H9 (cell line): Measurements from ENCODE around the gene CALCR. TPM values are rescaled to one million over a fixed set of nuclear protein-coding genes. Genes with fewer than 3 reads are reported as not detected.

Experiments
- DNase-seq: peaks from one replicate; pipeline ENCODE4 v3.0.0-alpha.2; 2017
- H2AFZ ChIP-seq: one replicate; pipeline ENCODE4 v1.6.1; 2013; ENCODE audit warnings: mild to moderate bottlenecking, low read length, control low read depth, moderate library complexity
- H2AK5ac ChIP-seq: 2 replicates; pipeline ENCODE4 v1.6.1; 2013; ENCODE audit warnings: low read length, control low read depth, mixed read lengths; ENCODE audit not compliant: insufficient read length
- H2BK120ac ChIP-seq: one replicate; pipeline ENCODE4 v1.6.1; 2013; ENCODE audit warnings: low read depth, mild to moderate bottlenecking, low read length, control low read depth, inconsistent platforms; ENCODE audit not compliant: poor library complexity, severe bottlenecking
- H2BK12ac ChIP-seq: 2 replicates; pipeline ENCODE4 v1.6.1; 2013; ENCODE audit warnings: low read length, control low read depth, mixed read lengths, low read depth; ENCODE audit not compliant: insufficient read length
- H2BK15ac ChIP-seq: 2 replicates; pipeline ENCODE4 v1.6.1; 2013; ENCODE audit warnings: low read depth, low read length, control low read depth
- H2BK20ac ChIP-seq: one replicate; pipeline ENCODE4 v1.6.1; 2013; ENCODE audit warnings: low read depth, mild to moderate bottlenecking, low read length, control low read depth, inconsistent platforms; ENCODE audit not compliant: poor library complexity, severe bottlenecking
- H2BK5ac ChIP-seq: 2 replicates; pipeline ENCODE4 v1.6.1; 2013; ENCODE audit warnings: low read length, control low read depth, mixed read lengths; ENCODE audit not compliant: insufficient read length
- H3K14ac ChIP-seq: 2 replicates; pipeline ENCODE4 v1.6.1; 2013; ENCODE audit warnings: low read length, control low read depth; ENCODE audit not compliant: insufficient read depth
- H3K18ac ChIP-seq: 2 replicates; pipeline ENCODE4 v1.6.1; 2013; ENCODE audit warnings: low read depth, mild to moderate bottlenecking, mixed read lengths, low read length, control low read depth; ENCODE audit not compliant: insufficient read length
- H3K23ac ChIP-seq: 2 replicates; pipeline ENCODE4 v1.6.1; 2013; ENCODE audit warnings: low read length, control low read depth, mixed read lengths, low read depth; ENCODE audit not compliant: insufficient read length
- H3K23me2 ChIP-seq: 2 replicates; pipeline ENCODE4 v1.6.1; 2013; ENCODE audit warnings: low read depth, mild to moderate bottlenecking, mixed read lengths, low read length, control low read depth; ENCODE audit not compliant: insufficient read length, poor library complexity, severe bottlenecking
- H3K27ac ChIP-seq: 2 replicates; pipeline ENCODE4 v1.5.1; 2013; ENCODE audit warnings: low read length, control low read depth, mixed read lengths, low read depth; ENCODE audit not compliant: insufficient read length
- H3K27me3 ChIP-seq: 2 replicates; pipeline ENCODE4 v1.6.1; 2013; ENCODE audit warnings: low read length, control low read depth, inconsistent platforms; ENCODE audit not compliant: insufficient read depth
- H3K4ac ChIP-seq: 2 replicates; pipeline ENCODE4 v1.6.1; 2013; ENCODE audit warnings: low read depth, mild to moderate bottlenecking, control low read depth, inconsistent platforms, low read length, moderate library complexity
- H3K4me1 ChIP-seq: 2 replicates; pipeline ENCODE4 v1.6.1; 2013; ENCODE audit warnings: low read length, control low read depth, inconsistent platforms; ENCODE audit not compliant: insufficient read depth
- H3K4me2 ChIP-seq: 2 replicates; pipeline ENCODE4 v1.6.1; 2013; ENCODE audit warnings: low read length, control low read depth, mixed read lengths; ENCODE audit not compliant: insufficient read length, insufficient read depth
- H3K56ac ChIP-seq: 2 replicates; pipeline ENCODE4 v1.6.1; 2013; ENCODE audit warnings: low read depth, mild to moderate bottlenecking, mixed read lengths, low read length, control low read depth; ENCODE audit not compliant: insufficient read length
- H3K79me1 ChIP-seq: 2 replicates; pipeline ENCODE4 v1.6.1; 2013; ENCODE audit warnings: low read depth, mild to moderate bottlenecking, moderate library complexity, low read length, control low read depth, inconsistent platforms; ENCODE audit not compliant: insufficient read depth, poor library complexity, severe bottlenecking
- H3K79me2 ChIP-seq: 2 replicates; pipeline ENCODE4 v1.6.1; 2013; ENCODE audit warnings: low read length, control low read depth, inconsistent platforms; ENCODE audit not compliant: insufficient read depth
- H3K9ac ChIP-seq: 2 replicates; pipeline ENCODE4 v1.6.1; 2013; ENCODE audit warnings: low read length, control low read depth, mixed read lengths; ENCODE audit not compliant: insufficient read length; ENCODE audit errors: extremely low read depth
- H3K9me3 ChIP-seq: one replicate; pipeline ENCODE4 v1.6.1; 2013; ENCODE audit warnings: low read depth, low read length, inconsistent platforms; ENCODE audit not compliant: control insufficient read depth
- H3T11ph ChIP-seq: one replicate; pipeline ENCODE4 v1.6.1; 2013; ENCODE audit warnings: mild to moderate bottlenecking, low read length, control low read depth, inconsistent platforms
- H4K20me1 ChIP-seq: one replicate; pipeline ENCODE4 v1.6.1; 2013; ENCODE audit not compliant: control insufficient read depth, insufficient read length, insufficient read depth
- H4K5ac ChIP-seq: 2 replicates; pipeline ENCODE4 v1.6.1; 2013; ENCODE audit warnings: low read depth, mild to moderate bottlenecking, mixed read lengths, low read length, control low read depth; ENCODE audit not compliant: insufficient read length
- H4K8ac ChIP-seq: replicated peaks from 2 replicates; pipeline ENCODE4 v1.6.1; 2013; ENCODE audit warnings: low read length, control low read depth, mixed read lengths, low read depth; ENCODE audit not compliant: insufficient read length
- H4K91ac ChIP-seq: 2 replicates; pipeline ENCODE4 v1.6.1; 2013; ENCODE audit warnings: low read depth, mild to moderate bottlenecking, moderate library complexity, mixed read lengths, low read length, control low read depth; ENCODE audit not compliant: insufficient read length
- H3K27ac Mint-ChIP-seq, 3 experiments: 2 replicates in 2 of 3; 3 replicates in 1 of 3; pipeline ENCODE4 v1.8.0; 2020 to 2021; ENCODE audit warnings: mixed read lengths in 3 of 3, mild to moderate bottlenecking in 1 of 3, moderate library complexity in 1 of 3
- H3K27me3 Mint-ChIP-seq: 2 replicates; pipeline ENCODE4 v1.8.0; 2021; ENCODE audit warnings: low read depth, mild to moderate bottlenecking, moderate library complexity, mixed read lengths
- H3K36me3 Mint-ChIP-seq, 3 experiments: 2 replicates in 2 of 3; 3 replicates in 1 of 3; pipeline ENCODE4 v1.8.0; 2020 to 2021; ENCODE audit warnings: low read depth in 3 of 3, mixed read lengths in 3 of 3; ENCODE audit not compliant: insufficient read depth in 1 of 3
- H3K4me1 Mint-ChIP-seq, 2 experiments: 2 replicates each; pipeline ENCODE4 v1.8.0; 2020; ENCODE audit warnings: mixed read lengths in 2 of 2
- H3K4me3 Mint-ChIP-seq, 2 experiments: 2 replicates in 1 of 2; 3 replicates in 1 of 2; pipeline ENCODE4 v1.8.0; 2020 to 2021; ENCODE audit warnings: mild to moderate bottlenecking in 2 of 2, mixed read lengths in 2 of 2, moderate library complexity in 1 of 2
- H3K9me3 Mint-ChIP-seq, 2 experiments: 2 replicates in 1 of 2; 3 replicates in 1 of 2; pipeline ENCODE4 v1.8.0; 2020; ENCODE audit warnings: mild to moderate bottlenecking in 2 of 2, mixed read lengths in 2 of 2, moderate library complexity in 1 of 2
- total RNA-seq: library from RNA; stranded (reverse); gene quantifications from 2 replicates; pipeline ENCODE4 v1.2.1, GENCODE V29; 2021
- TF ChIP-seq, protein P1 (sequence below): fragments of 200-600 bp; sonication (generic); conservative IDR thresholded peaks from 3 replicates; pipeline ENCODE4 v1.8.0; 2021; ENCODE audit warnings: antibody characterized with exemption, mild to moderate bottlenecking

CALCR gene
- total RNA-seq, 1 experiment from 2014 or later, result 0.52 TPM

DNA sequence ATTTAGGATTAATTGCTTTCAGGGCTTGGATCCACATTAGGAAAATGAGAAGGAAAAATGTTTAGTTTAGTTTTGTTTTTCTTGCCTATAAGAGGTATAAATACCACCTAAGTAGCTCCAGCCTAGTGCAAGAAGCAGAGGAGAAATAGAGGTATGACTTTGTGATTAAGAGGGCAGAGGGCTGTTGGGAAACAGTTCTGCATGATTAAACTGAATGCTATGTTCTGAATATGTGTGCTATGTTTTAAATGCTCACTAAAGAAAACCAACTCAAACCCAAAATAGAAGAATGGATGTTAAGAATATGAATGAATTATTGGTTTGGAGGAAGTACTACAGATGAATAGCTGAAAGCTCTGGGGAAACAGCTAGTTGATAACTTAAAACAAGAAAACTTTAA, 7.6 kb downstream of the CALCR start:
- H3K27ac ChIP-seq, result no peak overlapping the region
- H3K4me1 Mint-ChIP-seq, result peaks cover 6% of the 10 kb centered on the region in 2 experiments
- H2BK120ac ChIP-seq, result no peak overlapping the region
- no peak overlapping the region for H2AK5ac ChIP-seq
- H4K91ac ChIP-seq, result no peak overlapping the region
- no peak for DNase-seq
- H3K9me3 ChIP-seq, result no peaks in the 10 kb centered on the region
- no peak overlapping the region for H3K4me3 Mint-ChIP-seq
- H3K4me2 ChIP-seq, result no peak overlapping the region
- no peak overlapping the region for H3K27ac Mint-ChIP-seq
- H3K4ac ChIP-seq, result no peak overlapping the region
- no peak overlapping the region for H2AFZ ChIP-seq
- TF ChIP-seq, protein P1, sequence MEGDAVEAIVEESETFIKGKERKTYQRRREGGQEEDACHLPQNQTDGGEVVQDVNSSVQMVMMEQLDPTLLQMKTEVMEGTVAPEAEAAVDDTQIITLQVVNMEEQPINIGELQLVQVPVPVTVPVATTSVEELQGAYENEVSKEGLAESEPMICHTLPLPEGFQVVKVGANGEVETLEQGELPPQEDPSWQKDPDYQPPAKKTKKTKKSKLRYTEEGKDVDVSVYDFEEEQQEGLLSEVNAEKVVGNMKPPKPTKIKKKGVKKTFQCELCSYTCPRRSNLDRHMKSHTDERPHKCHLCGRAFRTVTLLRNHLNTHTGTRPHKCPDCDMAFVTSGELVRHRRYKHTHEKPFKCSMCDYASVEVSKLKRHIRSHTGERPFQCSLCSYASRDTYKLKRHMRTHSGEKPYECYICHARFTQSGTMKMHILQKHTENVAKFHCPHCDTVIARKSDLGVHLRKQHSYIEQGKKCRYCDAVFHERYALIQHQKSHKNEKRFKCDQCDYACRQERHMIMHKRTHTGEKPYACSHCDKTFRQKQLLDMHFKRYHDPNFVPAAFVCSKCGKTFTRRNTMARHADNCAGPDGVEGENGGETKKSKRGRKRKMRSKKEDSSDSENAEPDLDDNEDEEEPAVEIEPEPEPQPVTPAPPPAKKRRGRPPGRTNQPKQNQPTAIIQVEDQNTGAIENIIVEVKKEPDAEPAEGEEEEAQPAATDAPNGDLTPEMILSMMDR, result no peak
- H2BK20ac ChIP-seq, result no peak overlapping the region
- H2BK12ac ChIP-seq, result no peak overlapping the region
- H3K79me2 ChIP-seq, result no peaks in the 10 kb centered on the region
- H3K14ac ChIP-seq, result no peak overlapping the region
- no peak overlapping the region for H2BK15ac ChIP-seq
- H4K5ac ChIP-seq, result no peak overlapping the region
- no peaks in the 10 kb centered on the region for H3K23me2 ChIP-seq
- no peak overlapping the region for H3K56ac ChIP-seq
- H3K79me1 ChIP-seq, result no peaks in the 10 kb centered on the region
- no peaks in the 10 kb centered on the region for H3K9me3 Mint-ChIP-seq
- H3K18ac ChIP-seq, result no peak overlapping the region
- peaks cover 2% of the 10 kb centered on the region; the same call in 1 of the 2 replicates for H3K4me1 ChIP-seq
- no peak overlapping the region for H3T11ph ChIP-seq
- no peaks in the 10 kb centered on the region for H3K27me3 ChIP-seq
- H3K27me3 Mint-ChIP-seq, result peaks cover 15% of the 10 kb centered on the region
- H4K8ac ChIP-seq, result no peak overlapping the region
- H2BK5ac ChIP-seq, result no peak overlapping the region
- H3K9ac ChIP-seq, result no peak overlapping the region
- no peaks in the 10 kb centered on the region for H3K36me3 Mint-ChIP-seq
- no peaks in the 10 kb centered on the region for H4K20me1 ChIP-seq
- no peak overlapping the region for H3K23ac ChIP-seq
